OCI-LY1 (cell line): ENCODE measurements around the gene AFAP1.

ENCODE experiments used
- H2AFZ ChIP-seq: fragments of 200-600 bp; sonication (generic), shearing (Covaris generic); 2 replicates; pipeline ENCODE4 v1.6.0; 2014; ENCODE audit warnings: antibody characterized with exemption, mild to moderate bottlenecking, low read length
- H3F3A ChIP-seq: fragments of 200-600 bp; sonication (generic), shearing (Covaris generic); 2 replicates; pipeline ENCODE4 v1.6.0; 2014; ENCODE audit warnings: mild to moderate bottlenecking, antibody characterized with exemption, low read length, moderate library complexity; ENCODE audit not compliant: insufficient read depth
- H3K27ac ChIP-seq: fragments of 200-600 bp; sonication (generic); 2 replicates; pipeline ENCODE4 v1.5.1; 2014; ENCODE audit warnings: low read length, mixed run types, mild to moderate bottlenecking, low read depth; ENCODE audit not compliant: poor library complexity, severe bottlenecking
- H3K27me3 ChIP-seq: fragments of 200-600 bp; sonication (generic); 2 replicates; pipeline ENCODE4 v1.6.0; 2014; ENCODE audit warnings: antibody characterized with exemption, mild to moderate bottlenecking, low read length, moderate library complexity; ENCODE audit not compliant: insufficient read depth
- H3K36me3 ChIP-seq: fragments of 200-600 bp; sonication (generic); 2 replicates; pipeline ENCODE4 v1.6.1; 2014; ENCODE audit warnings: mild to moderate bottlenecking, antibody characterized with exemption, low read length, moderate library complexity, mixed read lengths; ENCODE audit not compliant: insufficient read depth
- H3K4me1 ChIP-seq: fragments of 200-600 bp; sonication (generic); 2 replicates; pipeline ENCODE4 v1.5.1; 2014; ENCODE audit warnings: mild to moderate bottlenecking, low read length, moderate library complexity; ENCODE audit not compliant: insufficient read depth, severe bottlenecking
- H3K4me2 ChIP-seq: fragments of 200-600 bp; sonication (generic), shearing (Covaris generic); 2 replicates; pipeline ENCODE4 v1.6.1; 2014; ENCODE audit warnings: low read length
- H3K4me3 ChIP-seq: fragments of 200-600 bp; sonication (generic); 2 replicates; pipeline ENCODE4 v1.5.1; 2014; ENCODE audit warnings: low read length, low read depth, mild to moderate bottlenecking, mixed read lengths; ENCODE audit not compliant: poor library complexity, severe bottlenecking
- H3K79me2 ChIP-seq: fragments of 200-600 bp; shearing (Covaris generic); 2 replicates; pipeline ENCODE4 v1.6.1; 2016; ENCODE audit warnings: mixed run types, low read length, mixed read lengths; ENCODE audit not compliant: insufficient read depth
- H3K9ac ChIP-seq: fragments of 200-600 bp; sonication (generic), shearing (Covaris generic); 2 replicates; pipeline ENCODE4 v1.6.1; 2014; ENCODE audit warnings: mild to moderate bottlenecking, low read length, mixed read lengths
- H3K9me2 ChIP-seq: fragments of 200-600 bp; sonication (generic), shearing (Covaris generic); 2 replicates; pipeline ENCODE4 v1.6.1; 2014; ENCODE audit warnings: low read depth, mild to moderate bottlenecking, low read length, mixed read lengths
- H3K9me3 ChIP-seq: fragments of 200-600 bp; shearing (Covaris generic); 2 replicates; pipeline ENCODE4 v1.6.1; 2014; ENCODE audit warnings: low read length, mixed read lengths
- H4K20me1 ChIP-seq: fragments of 200-600 bp; sonication (generic), shearing (Covaris generic); 2 replicates; pipeline ENCODE4 v1.6.0; 2016; ENCODE audit warnings: mild to moderate bottlenecking, low read length; ENCODE audit not compliant: insufficient read depth
- CTCF ChIP-seq: fragments of 200-600 bp; sonication (generic), shearing (Covaris generic); IDR thresholded peaks from 2 replicates; pipeline ENCODE4 v1.5.1; 2017; ENCODE audit warnings: mild to moderate bottlenecking, antibody characterized with exemption, low read length, moderate library complexity, mixed read lengths
- EZH2 ChIP-seq: fragments of 200-600 bp; sonication (generic), shearing (Covaris generic); IDR thresholded peaks from 2 replicates; pipeline ENCODE4 v1.8.0; 2017; ENCODE audit warnings: borderline replicate concordance, mixed run types, mild to moderate bottlenecking, antibody characterized with exemption, low read length, moderate library complexity, mixed read lengths

AFAP1 gene

GRCh38 chr4:7717161-7717560 lies 222.5 kb downstream of the AFAP1 start:
- Histone ChIP-seq H3F3A (no peaks in the 10 kb centered on the region), H3K79me2 (no peaks in the 10 kb centered on the region), H3K27ac (no peak overlapping the region), H3K36me3 (no peaks in the 10 kb centered on the region), H3K4me2 (no peak overlapping the region), H3K9me2 (no peaks in the 10 kb centered on the region), H3K9ac (no peak overlapping the region), H3K4me3 (no peak overlapping the region), H3K4me1 (no peaks in the 10 kb centered on the region), H2AFZ (no peak overlapping the region), H4K20me1 (no peaks in the 10 kb centered on the region), H3K9me3 (no peaks in the 10 kb centered on the region), H3K27me3 (no peaks in the 10 kb centered on the region)
- TF ChIP-seq CTCF: no peak
- TF ChIP-seq EZH2: no peak

GRCh38 chr4:7716010-7716721 lies 223.5 kb downstream of the AFAP1 start:
- no peak overlapping the region for H2AFZ ChIP-seq
- no peaks in the 10 kb centered on the region for H3K79me2 ChIP-seq
- H3K27me3 ChIP-seq: no peaks in the 10 kb centered on the region
- no peak overlapping the region for H3K9ac ChIP-seq
- no peaks in the 10 kb centered on the region for H3K9me3 ChIP-seq
- no peaks in the 10 kb centered on the region for H3K36me3 ChIP-seq
- H3K4me2 ChIP-seq: no peak overlapping the region
- H3K9me2 ChIP-seq: no peaks in the 10 kb centered on the region
- TF ChIP-seq EZH2: no peak
- no peak for TF ChIP-seq CTCF
- H3K4me1 ChIP-seq: no peaks in the 10 kb centered on the region
- H3F3A ChIP-seq: no peaks in the 10 kb centered on the region
- H3K4me3 ChIP-seq: no peak overlapping the region
- H3K27ac ChIP-seq: no peak overlapping the region
- H4K20me1 ChIP-seq: no peaks in the 10 kb centered on the region

- no peaks in the 10 kb centered on the region for H3F3A ChIP-seq
- no peak overlapping the region for H3K9ac ChIP-seq
- no peak for TF ChIP-seq CTCF
- TF ChIP-seq EZH2: no peak
- H2AFZ ChIP-seq: no peak overlapping the region
- no peaks in the 10 kb centered on the region for H3K4me1 ChIP-seq
- no peaks in the 10 kb centered on the region for H3K27me3 ChIP-seq
- no peaks in the 10 kb centered on the region for H3K79me2 ChIP-seq
- H4K20me1 ChIP-seq: no peaks in the 10 kb centered on the region
- no peaks in the 10 kb centered on the region for H3K9me3 ChIP-seq
- H3K4me3 ChIP-seq: no peak overlapping the region
- no peaks in the 10 kb centered on the region for H3K9me2 ChIP-seq
- no peak overlapping the region for H3K27ac ChIP-seq
- H3K4me2 ChIP-seq: no peak overlapping the region
- H3K36me3 ChIP-seq: no peaks in the 10 kb centered on the region
These were observed 224.2 kb downstream of the AFAP1 start for GRCh38 chr4:7715271-7716009.
